ENCODE data around the gene SPACA5. TPM values are rescaled to one million over a fixed set of nuclear protein-coding genes. Genes with fewer than 3 reads are reported as not detected.

SPACA5 gene
- total RNA-seq, 3 donors from 2014 or later (not counting 1 experiment from before 2014, with no cell fraction given) = not detected

GRCh38 chrX:47992095-47992380 is 14.8 kb upstream of the SPACA5 start:
- ATAC-seq (no peak), DNase-seq (no peak)
- Mint-ChIP-seq H3K4me1 (peaks cover 26 to 35% of the 10 kb centered on the region in 2 donors), H3K36me3 (peaks cover 7% of the 10 kb centered on the region), H3K27ac (peak overlapping the region; percentile 64 to 83), H3K4me3 (no peak overlapping the region), H3K27me3 (ENCODE audit: low read depth in 2 of 2) (no peaks in the 10 kb centered on the region), H3K9me3 (no peaks in the 10 kb centered on the region)
- Histone ChIP-seq H3K4me3 (ENCODE audit: low read length) (no peak overlapping the region), H3K9me3 (ENCODE audit: control insufficient read depth, insufficient read depth, low read length) (no peaks in the 10 kb centered on the region), H3K27ac (ENCODE audit: low read length) (no peak overlapping the region), H3K36me3 (ENCODE audit: control insufficient read depth, insufficient read depth, low read length) (peaks cover 10% of the 10 kb centered on the region), H3K27me3 (ENCODE audit: control insufficient read depth, insufficient read depth, low read length) (no peaks in the 10 kb centered on the region), H3K4me1 (ENCODE audit: control insufficient read depth, insufficient read depth, low read length) (peaks cover 5% of the 10 kb centered on the region)
- WGBS (ENCODE audit: insufficient coverage) = 100% methylated on average over 1 of the region's 1 CpG
- TF ChIP-seq, protein P1, sequence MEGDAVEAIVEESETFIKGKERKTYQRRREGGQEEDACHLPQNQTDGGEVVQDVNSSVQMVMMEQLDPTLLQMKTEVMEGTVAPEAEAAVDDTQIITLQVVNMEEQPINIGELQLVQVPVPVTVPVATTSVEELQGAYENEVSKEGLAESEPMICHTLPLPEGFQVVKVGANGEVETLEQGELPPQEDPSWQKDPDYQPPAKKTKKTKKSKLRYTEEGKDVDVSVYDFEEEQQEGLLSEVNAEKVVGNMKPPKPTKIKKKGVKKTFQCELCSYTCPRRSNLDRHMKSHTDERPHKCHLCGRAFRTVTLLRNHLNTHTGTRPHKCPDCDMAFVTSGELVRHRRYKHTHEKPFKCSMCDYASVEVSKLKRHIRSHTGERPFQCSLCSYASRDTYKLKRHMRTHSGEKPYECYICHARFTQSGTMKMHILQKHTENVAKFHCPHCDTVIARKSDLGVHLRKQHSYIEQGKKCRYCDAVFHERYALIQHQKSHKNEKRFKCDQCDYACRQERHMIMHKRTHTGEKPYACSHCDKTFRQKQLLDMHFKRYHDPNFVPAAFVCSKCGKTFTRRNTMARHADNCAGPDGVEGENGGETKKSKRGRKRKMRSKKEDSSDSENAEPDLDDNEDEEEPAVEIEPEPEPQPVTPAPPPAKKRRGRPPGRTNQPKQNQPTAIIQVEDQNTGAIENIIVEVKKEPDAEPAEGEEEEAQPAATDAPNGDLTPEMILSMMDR (IDR thresholded peaks at IDR 0.05) = no peak
- intact Hi-C loops (cut with micrococcal nuclease) = no loop called here

GRCh38 chrX:47992669-47993068 is 14.1 kb upstream of the SPACA5 start:
- peaks cover 3% of the 10 kb centered on the region for H3K36me3 ChIP-seq (ENCODE audit: control insufficient read depth, insufficient read depth, low read length)
- no peak overlapping the region for H3K27ac ChIP-seq (ENCODE audit: low read length)
- Mint-ChIP-seq H3K36me3 (peaks cover 7% of the 10 kb centered on the region), H3K27me3 (ENCODE audit: low read depth in 2 of 2) (no peaks in the 10 kb centered on the region), H3K27ac (peak overlapping the region in 1 of 2 donors; percentile 83), H3K4me1 (peaks cover 26 to 35% of the 10 kb centered on the region in 2 donors), H3K4me3 (no peak overlapping the region), H3K9me3 (no peaks in the 10 kb centered on the region)
- H3K4me1 ChIP-seq (ENCODE audit: control insufficient read depth, insufficient read depth, low read length) = peaks cover 5% of the 10 kb centered on the region
- intact Hi-C loops (cut with micrococcal nuclease) = no loop called here
- WGBS (ENCODE audit: insufficient coverage) = 100% methylated on average over 1 of the region's 2 CpGs
- no peaks in the 10 kb centered on the region for H3K27me3 ChIP-seq (ENCODE audit: control insufficient read depth, insufficient read depth, low read length)
- TF ChIP-seq, protein P1 (IDR thresholded peaks at IDR 0.05) = no peak
- no peak for DNase-seq
- no peak for ATAC-seq
- no peaks in the 10 kb centered on the region for H3K9me3 ChIP-seq (ENCODE audit: control insufficient read depth, insufficient read depth, low read length)
- H3K4me3 ChIP-seq (ENCODE audit: low read length) = no peak overlapping the region

DNA sequence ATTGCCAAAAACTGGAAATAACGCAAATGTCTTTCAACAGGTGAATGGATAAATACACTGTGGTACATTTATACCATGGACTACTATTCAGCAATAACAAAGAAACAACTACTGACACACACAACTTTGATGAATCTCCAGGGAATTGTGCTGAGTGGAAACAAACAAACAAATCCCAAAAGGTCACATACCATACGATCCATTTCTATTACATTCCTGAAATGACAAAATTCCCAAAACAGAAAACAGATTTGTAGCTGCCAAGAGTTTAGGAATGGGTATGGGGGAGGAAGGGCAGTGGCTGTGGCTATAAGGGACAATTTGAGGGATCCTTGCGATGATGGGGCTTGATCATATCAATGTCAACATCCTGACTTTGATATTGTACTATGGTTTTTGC is 5.5 kb upstream of the SPACA5 start:
- Histone ChIP-seq H3K27ac (ENCODE audit: low read length) (no peak overlapping the region), H3K36me3 (ENCODE audit: control insufficient read depth, insufficient read depth, low read length) (peaks cover 3% of the 10 kb centered on the region), H3K4me3 (ENCODE audit: low read length) (no peak overlapping the region), H3K9me3 (ENCODE audit: control insufficient read depth, insufficient read depth, low read length) (no peaks in the 10 kb centered on the region), H3K27me3 (ENCODE audit: control insufficient read depth, insufficient read depth, low read length) (no peaks in the 10 kb centered on the region), H3K4me1 (ENCODE audit: control insufficient read depth, insufficient read depth, low read length) (peaks cover 7% of the 10 kb centered on the region)
- no peaks in the 10 kb centered on the region for H3K27me3 Mint-ChIP-seq (ENCODE audit: low read depth in 2 of 2)
- H3K36me3 Mint-ChIP-seq = no peaks in the 10 kb centered on the region
- DNase-seq (no peak), ATAC-seq (no peak)
- no peaks in the 10 kb centered on the region for H3K9me3 Mint-ChIP-seq
- H3K4me3 Mint-ChIP-seq = no peak overlapping the region
- peaks cover 19 to 22% of the 10 kb centered on the region in 2 donors for H3K4me1 Mint-ChIP-seq
- peak overlapping the region; percentile 48 to 59 for H3K27ac Mint-ChIP-seq
- intact Hi-C loops (cut with micrococcal nuclease) = no loop called here
- whole genome bisulfite sequencing (ENCODE audit: insufficient coverage) = 70% methylated on average over 1 of the region's 3 CpGs
- TF ChIP-seq, protein P1 (IDR thresholded peaks at IDR 0.05) = no peak

- no peak for DNase-seq
- intact Hi-C loops (cut with micrococcal nuclease) = no loop called here
Measured at GRCh38 chrX:48002319-48002718, 4.5 kb upstream of the SPACA5 start.

More at GRCh38 chrX:48002319-48002718, 4.5 kb upstream of the SPACA5 start:
- H3K27ac Mint-ChIP-seq = peak overlapping the region; percentile 59 to 73
- peaks cover 19 to 22% of the 10 kb centered on the region in 2 donors for H3K4me1 Mint-ChIP-seq
- no peak for ATAC-seq
- Histone ChIP-seq H3K4me3 (ENCODE audit: low read length) (no peak overlapping the region), H3K27ac (ENCODE audit: low read length) (no peak overlapping the region), H3K36me3 (ENCODE audit: control insufficient read depth, insufficient read depth, low read length) (peaks cover 3% of the 10 kb centered on the region), H3K9me3 (ENCODE audit: control insufficient read depth, insufficient read depth, low read length) (no peaks in the 10 kb centered on the region), H3K4me1 (ENCODE audit: control insufficient read depth, insufficient read depth, low read length) (peaks cover 7% of the 10 kb centered on the region), H3K27me3 (ENCODE audit: control insufficient read depth, insufficient read depth, low read length) (no peaks in the 10 kb centered on the region)
- no peaks in the 10 kb centered on the region for H3K27me3 Mint-ChIP-seq (ENCODE audit: low read depth in 2 of 2)
- no peaks in the 10 kb centered on the region for H3K9me3 Mint-ChIP-seq
- peak overlapping the region; percentile 49 for H3K4me3 Mint-ChIP-seq
- TF ChIP-seq, protein P1 (IDR thresholded peaks at IDR 0.05) = no peak
- 100% methylated on average over 3 of the region's 3 CpGs for WGBS (ENCODE audit: insufficient coverage)
- H3K36me3 Mint-ChIP-seq = no peaks in the 10 kb centered on the region
